Suprapubic skin (tissue), 4 donors: ENCODE results near the gene CHCHD4.

Experiments used
- CTCF ChIP-seq, 2 donors: fragments of 200-600 bp in 1 of 2; fragments of 450-650 bp in 1 of 2; sonication (generic) in 1 of 2; IDR thresholded peaks; one replicate each; pipeline ENCODE4 v1.5.1; 2016 to 2019; ENCODE audit warnings: antibody characterized with exemption in 2 of 2, mild to moderate bottlenecking in 1 of 2, moderate library complexity in 1 of 2
- POLR2A ChIP-seq, 2 donors: fragments of 450-650 bp; IDR thresholded peaks; one replicate each; pipeline ENCODE4 v1.6.1; 2017; ENCODE audit warnings: antibody characterized with exemption in 2 of 2, mild to moderate bottlenecking in 2 of 2, moderate library complexity in 2 of 2
- POLR2AphosphoS5 ChIP-seq, 3 donors: sonication (generic); formaldehyde crosslinking; IDR thresholded peaks; one replicate each; pipeline ENCODE4 v1.6.1; 2017; ENCODE audit warnings: antibody characterized with exemption in 3 of 3

DNA sequence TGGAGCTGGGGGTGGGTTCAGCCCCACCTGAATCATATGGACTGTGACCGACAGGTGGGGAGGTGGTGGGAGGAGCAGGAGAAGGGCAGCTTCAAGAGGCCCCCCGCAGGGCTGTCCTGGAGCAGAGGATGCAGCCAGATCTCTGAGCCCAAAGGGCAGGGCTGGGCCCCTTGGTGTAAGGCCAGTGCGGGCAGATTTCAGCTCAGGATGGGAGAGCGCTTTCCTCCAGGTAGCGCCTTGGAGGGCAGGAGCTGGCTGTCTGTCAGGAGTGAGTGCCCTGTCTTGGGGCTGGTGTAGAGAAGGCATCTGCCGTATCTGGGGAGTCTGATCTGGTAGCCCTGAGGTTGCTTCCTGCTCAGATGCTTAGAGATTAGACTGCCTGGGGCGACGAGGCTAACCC is 7.5 kb upstream of the CHCHD4 start:
- TF ChIP-seq CTCF (IDR thresholded peaks at IDR 0.05) (no peak), POLR2AphosphoS5 (IDR thresholded peaks at IDR 0.05) (no peak), POLR2A (IDR thresholded peaks at IDR 0.05) (no peak)
